A549 (cell line): ENCODE data around the gene BTBD7. TPM values are rescaled to one million over a fixed set of nuclear protein-coding genes. Genes with fewer than 3 reads are reported as not detected.
A peak's percentile ranks its signal among the peaks of the same experiment; 100 is the strongest.

Experiments
- ATAC-seq, 2 experiments: fragments of 200-7000 bp in 1 of 2; fragments of >200 bp in 1 of 2; cut with Nextera tagmentation in 1 of 2; cut with Tn5 transposase in 1 of 2; 3 replicates each; pipeline versions ENCODE4 v1.8.0 to v1.9.1; 2018 to 2020; ENCODE audit warnings: mild to moderate bottlenecking in 1 of 2, moderate library complexity in 1 of 2
- CTCF ChIA-PET: fragments of 300-600 bp; sonication (Branson Sonifier 250); formaldehyde crosslinking; extraction: SDS; loops from one replicate; lab custom pipeline; 2021; ENCODE audit warnings: antibody characterized with exemption, inconsistent platforms; lab: Yijun Ruan, JAX
- POLR2A ChIA-PET: fragments of 350-600 bp; formaldehyde crosslinking; extraction: SDS; loops from one replicate; lab custom pipeline; 2021; ENCODE audit warnings: antibody characterized with exemption, inconsistent platforms; lab: Yijun Ruan, JAX
- DNase-seq, 2 experiments: peaks; one replicate each; pipeline versions ENCODE4 v3.0.0 to v3.0.0-alpha.2; 2011 to 2016; ENCODE audit warnings: low read depth in 1 of 2, low spot score in 1 of 2
- FAIRE-seq: peaks from 2 replicates; lab custom pipeline; 2011; peaks lifted over from hg19 to GRCh38; lab: Jason Lieb, UNC
- H3K27ac ChIP-seq, 2 experiments: fragments of >200 bp; sonication (Bioruptor Twin); formaldehyde crosslinking; 3 replicates each; pipeline ENCODE4 v1.5.1; 2016 to 2017
- H3K4me1 ChIP-seq: fragments of >200 bp; sonication (Bioruptor Twin); formaldehyde crosslinking; 3 replicates; pipeline ENCODE4 v1.6.1; 2016
- H3K4me2 ChIP-seq: fragments of >200 bp; sonication (Bioruptor Twin); formaldehyde crosslinking; 3 replicates; pipeline ENCODE4 v1.6.1; 2016
- H3K4me3 ChIP-seq: fragments of >200 bp; sonication (Bioruptor Twin); formaldehyde crosslinking; 3 replicates; pipeline ENCODE4 v1.5.1; 2016
- H3K9me3 ChIP-seq: fragments of >200 bp; sonication (Bioruptor Twin); formaldehyde crosslinking; 3 replicates; pipeline ENCODE4 v1.6.1; 2016
- BHLHE40 ChIP-seq: IDR thresholded peaks from 2 replicates; pipeline ENCODE4 v1.6.1; 2012; ENCODE audit warnings: low read depth, low read length, inconsistent platforms
- CBX2 ChIP-seq: fragments of 200-600 bp; sonication (generic); IDR thresholded peaks from 2 replicates; pipeline ENCODE4 v1.6.1; 2016; ENCODE audit warnings: low read depth, mild to moderate bottlenecking, borderline replicate concordance
- EHMT2 ChIP-seq: fragments of 200-600 bp; sonication (generic); IDR thresholded peaks from 2 replicates; pipeline ENCODE4 v1.6.1; 2016; ENCODE audit warnings: antibody characterized with exemption, low read depth, mild to moderate bottlenecking, moderate library complexity
- ELK1 ChIP-seq: fragments of 150-350 bp; IDR thresholded peaks from 2 replicates; pipeline ENCODE4 v1.6.1; 2014; ENCODE audit warnings: low read depth, mild to moderate bottlenecking, low read length
- FOSB ChIP-seq: fragments of 250-450 bp; sonication (Bioruptor Pico); IDR thresholded peaks from 2 replicates; pipeline ENCODE4 v1.5.0; 2020; ENCODE audit warnings: mild to moderate bottlenecking, moderate library complexity
- FOSL2 ChIP-seq, 2 experiments: fragments of 450-650 bp in 1 of 2; fragments of >200 bp in 1 of 2; sonication (Bioruptor Twin) in 1 of 2; formaldehyde crosslinking; IDR thresholded peaks; 2 replicates each; pipeline versions ENCODE4 v1.5.0 to v1.6.1; 2016 to 2020; ENCODE audit warnings: mild to moderate bottlenecking in 1 of 2, moderate library complexity in 1 of 2
- JUNB ChIP-seq: fragments of >200 bp; sonication (Bioruptor Twin); formaldehyde crosslinking; IDR thresholded peaks from 2 replicates; pipeline ENCODE4 v1.6.1; 2016
- KDM1A ChIP-seq: fragments of 200-600 bp; sonication (generic); IDR thresholded peaks from 2 replicates; pipeline ENCODE4 v1.6.1; 2016; ENCODE audit warnings: low read depth, mild to moderate bottlenecking
- MAFK ChIP-seq: fragments of 450-650 bp; IDR thresholded peaks from 2 replicates; pipeline ENCODE4 v1.6.1; 2014; ENCODE audit not compliant: partially characterized antibody
- MAZ ChIP-seq: fragments of 150-350 bp; IDR thresholded peaks from 2 replicates; pipeline ENCODE4 v1.6.1; 2014; ENCODE audit warnings: antibody characterized with exemption, low read depth, low read length, borderline replicate concordance
- NR3C1 ChIP-seq: fragments of >200 bp; sonication (Bioruptor Twin); formaldehyde crosslinking; IDR thresholded peaks from 3 replicates; pipeline ENCODE4 v1.6.1; 2017
- POLR2A ChIP-seq: IDR thresholded peaks from 2 replicates; pipeline ENCODE4 v1.6.1; 2012; ENCODE audit warnings: mild to moderate bottlenecking, low read length
- RAD21 ChIP-seq, 2 experiments: fragments of >200 bp in 1 of 2; sonication (Bioruptor Twin) in 1 of 2; formaldehyde crosslinking in 1 of 2; IDR thresholded peaks in 1 of 2; conservative IDR thresholded peaks in 1 of 2; 2 replicates in 1 of 2; 3 replicates in 1 of 2; pipeline ENCODE4 v1.6.1; 2012 to 2018; ENCODE audit warnings: inconsistent platforms in 1 of 2
- RARB ChIP-seq: fragments of 250-450 bp; sonication (Bioruptor Pico); IDR thresholded peaks from 2 replicates; pipeline ENCODE4 v1.8.0; 2021; ENCODE audit warnings: mild to moderate bottlenecking, moderate library complexity
- RFX5 ChIP-seq: fragments of 450-650 bp; IDR thresholded peaks from 2 replicates; pipeline ENCODE4 v1.7.1; 2014; ENCODE audit warnings: antibody characterized with exemption, mild to moderate bottlenecking, moderate library complexity
- SREBF2 ChIP-seq: fragments of 450-650 bp; IDR thresholded peaks from 2 replicates; pipeline ENCODE4 v1.6.1; 2014; ENCODE audit warnings: mild to moderate bottlenecking, moderate library complexity
- TP53 ChIP-seq: fragments of 250-450 bp; sonication (Bioruptor Pico); IDR thresholded peaks from 2 replicates; pipeline ENCODE4 v1.5.0; 2021; ENCODE audit warnings: mild to moderate bottlenecking, moderate library complexity
- USF2 ChIP-seq: fragments of 450-650 bp; IDR thresholded peaks from 2 replicates; pipeline ENCODE4 v1.6.1; 2014; ENCODE audit warnings: antibody characterized with exemption
- ZC3H11A ChIP-seq: fragments of 450-650 bp; IDR thresholded peaks from 2 replicates; pipeline ENCODE4 v1.6.1; 2014; ENCODE audit warnings: antibody characterized with exemption, mild to moderate bottlenecking
- ZFP36 ChIP-seq: fragments of 450-650 bp; IDR thresholded peaks from 2 replicates; pipeline ENCODE4 v1.6.1; 2014; ENCODE audit warnings: borderline replicate concordance; ENCODE audit not compliant: partially characterized antibody
- WGBS: methylation state at CpG from one replicate; pipeline ENCODE4 v1.1.6; 2017; ENCODE audit errors: missing lambda C conversion rate; 5-methylcytosine and 5-hydroxymethylcytosine counted together
- polyA plus RNA-seq, 4 experiments: library from polyadenylated mRNA; depleted of rRNA in 3 of 4; stranded (reverse); fragments of >200 nt; fragmentation: RNase III in 1 of 4; extraction: RNeasy Plus Mini Kit Qiagen cat#74134 plus additional on column Dnase treatment in 1 of 4; gene quantifications; 2 replicates in 3 of 4; 3 replicates in 1 of 4; pipeline ENCODE4 v1.2.3, GENCODE V29; 2011 to 2017
- TF ChIP-seq, protein P1 (sequence below): IDR thresholded peaks from 2 replicates; pipeline ENCODE4 v1.6.1; 2012

BTBD7 gene
- polyA plus RNA-seq, 2 of the 4 experiments (the other 2 are of a cell fraction): 11.1 to 17.4 TPM

DNA sequence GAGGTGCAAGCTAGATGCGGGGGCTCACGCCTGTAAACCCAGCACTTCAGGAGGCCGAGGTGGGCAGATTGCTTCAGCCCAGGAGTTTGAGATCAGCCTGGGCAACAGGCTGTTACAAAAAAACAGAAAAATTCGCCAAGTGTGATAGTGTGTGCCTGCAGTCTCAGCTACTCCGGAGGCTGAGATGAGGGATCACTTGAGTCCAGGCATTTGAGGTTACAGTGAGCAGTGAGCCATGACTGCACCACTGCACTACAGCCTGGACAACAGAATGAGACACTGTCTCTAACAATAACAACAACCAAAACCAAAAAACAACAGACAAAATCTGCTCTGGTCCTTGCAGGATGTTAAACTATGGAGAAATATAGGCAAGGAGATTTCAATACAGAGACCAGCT lies 13.9 kb downstream of the BTBD7 start:
- WGBS: 64% methylated on average over 5 of the region's 5 CpGs
- no peak overlapping the region for H3K4me3 ChIP-seq
- DNase-seq (no peak), FAIRE-seq (no peak), ATAC-seq (peak in 1 of 2 experiments; percentile 51; a peak in 3 of 6 replicates)
- no peaks in the 10 kb centered on the region for H3K9me3 ChIP-seq
- H3K27ac ChIP-seq: peak overlapping the region; percentile 72 to 78; a peak in 4 of 6 replicates
- ChIA-PET CTCF (no interaction called here), POLR2A (no interaction called here)
- TF ChIP-seq SREBF2: no peak
- no peak for TF ChIP-seq RARB (CRISPR knock-in tag)
- no peak for TF ChIP-seq FOSB (CRISPR knock-in tag)
- no peak for TF ChIP-seq BHLHE40
- no peak for TF ChIP-seq TP53 (CRISPR knock-in tag)
- TF ChIP-seq KDM1A: no peak
- TF ChIP-seq, protein P1, sequence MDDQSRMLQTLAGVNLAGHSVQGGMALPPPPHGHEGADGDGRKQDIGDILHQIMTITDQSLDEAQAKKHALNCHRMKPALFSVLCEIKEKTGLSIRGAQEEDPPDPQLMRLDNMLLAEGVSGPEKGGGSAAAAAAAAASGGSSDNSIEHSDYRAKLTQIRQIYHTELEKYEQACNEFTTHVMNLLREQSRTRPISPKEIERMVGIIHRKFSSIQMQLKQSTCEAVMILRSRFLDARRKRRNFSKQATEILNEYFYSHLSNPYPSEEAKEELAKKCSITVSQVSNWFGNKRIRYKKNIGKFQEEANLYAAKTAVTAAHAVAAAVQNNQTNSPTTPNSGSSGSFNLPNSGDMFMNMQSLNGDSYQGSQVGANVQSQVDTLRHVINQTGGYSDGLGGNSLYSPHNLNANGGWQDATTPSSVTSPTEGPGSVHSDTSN: no peak
- no peak for TF ChIP-seq RAD21 (conservative IDR thresholded peaks at IDR 0.05 in 1 of 2, IDR thresholded peaks at IDR 0.05 in 1 of 2)
- no peak for TF ChIP-seq NR3C1
- no peak for TF ChIP-seq CBX2
- no peak for TF ChIP-seq ZC3H11A
- TF ChIP-seq ELK1: no peak
- no peak for TF ChIP-seq EHMT2
- no peak for TF ChIP-seq USF2
- H3K4me2 ChIP-seq: peak overlapping the region; percentile 91
- peaks cover 55% of the 10 kb centered on the region for H3K4me1 ChIP-seq

DNA sequence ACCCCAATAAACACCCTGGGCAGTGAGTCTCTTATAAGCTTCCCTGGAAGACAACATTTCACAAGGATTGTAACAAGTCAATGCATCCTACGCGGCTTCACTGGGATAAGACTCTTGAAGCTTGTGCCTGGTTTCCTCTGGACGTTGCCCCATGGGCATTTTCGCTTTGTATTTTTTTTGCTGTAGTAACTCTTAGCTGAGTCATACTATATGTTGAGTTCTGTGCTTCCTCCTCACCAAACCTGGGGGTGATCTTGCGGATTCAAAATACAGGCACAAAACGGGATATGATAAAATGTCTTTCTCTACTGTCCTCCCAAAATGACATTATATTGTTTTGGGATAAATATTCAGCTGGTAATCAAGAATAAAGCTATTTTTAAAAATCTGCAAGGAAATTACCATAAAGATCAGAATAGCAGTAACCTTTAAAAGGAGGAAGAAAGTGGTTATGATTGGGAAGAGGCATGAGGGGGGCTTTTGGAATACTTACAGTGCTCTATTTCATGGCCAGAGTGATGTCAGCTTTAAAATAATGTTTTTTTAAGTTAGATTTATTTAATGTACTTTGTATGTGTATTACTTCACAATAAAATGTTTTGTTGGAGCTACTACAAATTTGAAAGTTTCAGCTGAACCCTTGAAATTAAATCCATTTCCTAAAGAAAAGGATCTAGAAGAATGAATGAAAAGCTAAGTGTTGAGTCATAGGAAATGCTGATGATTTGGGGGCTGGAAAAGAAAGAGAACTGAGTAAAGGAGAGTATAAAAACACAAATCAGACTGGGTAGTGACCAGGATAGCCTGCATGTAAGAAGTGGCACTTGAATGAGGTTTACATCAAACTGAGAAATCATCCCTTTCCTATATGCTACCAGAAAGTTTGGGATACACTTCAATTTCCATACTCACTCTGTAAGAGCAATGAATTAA lies 14.7 kb downstream of the BTBD7 start:
- DNase-seq (peak; percentile 55 to 82), FAIRE-seq (peak; percentile 54), ATAC-seq (peak; percentile 93 to 96)
- ChIA-PET CTCF (interaction anchor here (0.5 to 1.2 kb wide), 3 partner anchors 13 to 51 kb away, joined by 3 to 5 read pairs (median 4); no protein-coding TSS in a partner anchor), POLR2A (no interaction called here)
- Histone ChIP-seq H3K4me3 (peak overlapping the region; percentile 24; the same call in 1 of the 3 replicates), H3K9me3 (no peaks in the 10 kb centered on the region), H3K4me2 (peak overlapping the region; percentile 91), H3K4me1 (peaks cover 47% of the 10 kb centered on the region), H3K27ac (peak overlapping the region; percentile 72 to 78)
- TF ChIP-seq MAFK (peak; percentile 83), RFX5 (no peak), FOSL2 (IDR thresholded peaks at IDR 0.05) (0 out of 2 replicates have a peak, but pooled peaks have one; percentile 34), FOSL2 (CRISPR knock-in tag; IDR thresholded peaks at IDR 0.05) (peak; percentile 74), ZFP36 (peak; percentile 11), POLR2A (no peak), JUNB (0 out of 2 replicates have a peak, but pooled peaks have one; percentile 28), MAZ (no peak)
- WGBS: 3% methylated on average over 6 of the region's 6 CpGs
